ENCODE results near the gene CCNE1. TPM values are rescaled to one million over a fixed set of nuclear protein-coding genes. Genes with fewer than 3 reads are reported as not detected.

The CCNE1 gene
- polyA plus RNA-seq, 1 donor (not counting 4 experiments of a cell fraction or from before 2014, with no cell fraction given): 11.2 TPM

- Histone ChIP-seq H3K79me2 (ENCODE audit: control insufficient read depth, insufficient read depth, low read length) (no peaks in the 10 kb centered on the region), H3K36me3 (ENCODE audit: control insufficient read depth in 2 of 2, extremely low read depth in 1 of 2, insufficient read depth in 2 of 2, low read length in 2 of 2) (peaks cover 0 to 9% of the 10 kb centered on the region in 2 experiments), H3K4me1 (ENCODE audit: control insufficient read depth, extremely low read depth, insufficient read depth, low read length) (no peaks in the 10 kb centered on the region), H4K20me1 (ENCODE audit: control insufficient read depth, extremely low read depth, insufficient read depth, low read length) (no peaks in the 10 kb centered on the region), H3K27me3 (ENCODE audit: control insufficient read depth, extremely low read depth, insufficient read depth, low read length) (no peaks in the 10 kb centered on the region), H3K9ac (ENCODE audit: control insufficient read depth, extremely low read depth, insufficient read depth, low read length) (no peak overlapping the region), H3K9me1 (ENCODE audit: control insufficient read depth, extremely low read depth, insufficient read depth, low read length) (no peaks in the 10 kb centered on the region), H3K27ac (ENCODE audit: control insufficient read depth, insufficient read depth, low read length) (no peak overlapping the region), H2AFZ (ENCODE audit: control insufficient read depth, low read length) (no peak overlapping the region), H3K4me2 (ENCODE audit: control insufficient read depth, extremely low read depth, insufficient read depth, low read depth, low read length) (no peak overlapping the region), H3K9me3 (ENCODE audit: control insufficient read depth, low read depth, low read length) (no peaks in the 10 kb centered on the region), H3K4me3 (ENCODE audit: control insufficient read depth in 2 of 3, extremely low read depth in 1 of 3, insufficient read depth in 2 of 3, low read depth in 1 of 3, low read length in 3 of 3) (no peak overlapping the region)
- no peak for DNase-seq (ENCODE audit: low read depth, low spot score)
- no peak for TF ChIP-seq EZH2 (IDR thresholded peaks at IDR 0.05; ENCODE audit: low read length)
- TF ChIP-seq CTCF (optimal IDR thresholded peaks at IDR 0.05 in 1 of 3, IDR thresholded peaks at IDR 0.05 in 1 of 3, conservative IDR thresholded peaks at IDR 0.05 in 1 of 3; ENCODE audit: extremely low read depth in 1 of 3, insufficient read depth in 2 of 3, low read length in 3 of 3): no peak
- no peak for FAIRE-seq
- dilution Hi-C loops (cut with MboI; ENCODE audit: extremely low pct_ligation_motif_present, low sequenced_read_pairs): no loop called here
Observed at GRCh38 chr19:29819300-29819699, 7.5 kb downstream of the CCNE1 start.

- dilution Hi-C loops (cut with MboI; ENCODE audit: extremely low pct_ligation_motif_present, low sequenced_read_pairs): no loop called here
- DNase-seq (ENCODE audit: low read depth, low spot score) (no peak), FAIRE-seq (no peak)
- H3K27ac ChIP-seq (ENCODE audit: control insufficient read depth, insufficient read depth, low read length): no peak overlapping the region
- peaks cover 0 to 9% of the 10 kb centered on the region in 2 experiments for H3K36me3 ChIP-seq (ENCODE audit: control insufficient read depth in 2 of 2, extremely low read depth in 1 of 2, insufficient read depth in 2 of 2, low read length in 2 of 2)
- no peak overlapping the region for H3K4me3 ChIP-seq (ENCODE audit: control insufficient read depth in 2 of 3, extremely low read depth in 1 of 3, insufficient read depth in 2 of 3, low read depth in 1 of 3, low read length in 3 of 3)
- H2AFZ ChIP-seq (ENCODE audit: control insufficient read depth, low read length): no peak overlapping the region
- no peaks in the 10 kb centered on the region for H3K4me1 ChIP-seq (ENCODE audit: control insufficient read depth, extremely low read depth, insufficient read depth, low read length)
- H3K9me1 ChIP-seq (ENCODE audit: control insufficient read depth, extremely low read depth, insufficient read depth, low read length): no peaks in the 10 kb centered on the region
- H3K9ac ChIP-seq (ENCODE audit: control insufficient read depth, extremely low read depth, insufficient read depth, low read length): no peak overlapping the region
- H3K4me2 ChIP-seq (ENCODE audit: control insufficient read depth, extremely low read depth, insufficient read depth, low read depth, low read length): no peak overlapping the region
- no peaks in the 10 kb centered on the region for H3K27me3 ChIP-seq (ENCODE audit: control insufficient read depth, extremely low read depth, insufficient read depth, low read length)
- no peaks in the 10 kb centered on the region for H3K9me3 ChIP-seq (ENCODE audit: control insufficient read depth, low read depth, low read length)
- H4K20me1 ChIP-seq (ENCODE audit: control insufficient read depth, extremely low read depth, insufficient read depth, low read length): no peaks in the 10 kb centered on the region
- no peaks in the 10 kb centered on the region for H3K79me2 ChIP-seq (ENCODE audit: control insufficient read depth, insufficient read depth, low read length)
- no peak for TF ChIP-seq EZH2 (IDR thresholded peaks at IDR 0.05; ENCODE audit: low read length)
- no peak for TF ChIP-seq CTCF (optimal IDR thresholded peaks at IDR 0.05 in 1 of 3, IDR thresholded peaks at IDR 0.05 in 1 of 3, conservative IDR thresholded peaks at IDR 0.05 in 1 of 3; ENCODE audit: extremely low read depth in 1 of 3, insufficient read depth in 2 of 3, low read length in 3 of 3)
Observed at GRCh38 chr19:29819986-29820385, 8.2 kb downstream of the CCNE1 start.

Data from keratinocyte (primary cell).